ENCODE results near the gene ARL14.

DNA sequence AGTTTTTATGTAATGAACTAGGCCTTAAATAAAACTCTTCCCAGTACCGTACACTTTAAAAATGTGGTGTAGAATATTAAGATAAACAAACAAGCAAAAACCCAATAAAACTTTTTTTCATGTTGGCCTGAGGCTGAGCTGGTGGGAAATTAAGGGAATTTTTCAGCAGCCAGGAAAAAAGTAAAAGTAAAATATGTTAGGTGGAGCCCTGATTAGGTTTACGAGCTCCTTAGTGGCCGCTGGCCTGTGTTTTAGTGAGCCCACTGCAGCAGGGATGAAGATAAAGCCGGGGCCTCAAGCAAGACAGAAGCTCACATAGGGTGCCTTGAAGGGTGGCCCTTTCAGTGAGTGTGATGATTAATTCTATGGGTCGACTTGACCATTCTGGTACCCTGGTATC is 16.1 kb upstream of the ARL14 start:
- TF ChIP-seq EP300 (IDR thresholded peaks at IDR 0.05) = no peak
- TF ChIP-seq, protein P1, sequence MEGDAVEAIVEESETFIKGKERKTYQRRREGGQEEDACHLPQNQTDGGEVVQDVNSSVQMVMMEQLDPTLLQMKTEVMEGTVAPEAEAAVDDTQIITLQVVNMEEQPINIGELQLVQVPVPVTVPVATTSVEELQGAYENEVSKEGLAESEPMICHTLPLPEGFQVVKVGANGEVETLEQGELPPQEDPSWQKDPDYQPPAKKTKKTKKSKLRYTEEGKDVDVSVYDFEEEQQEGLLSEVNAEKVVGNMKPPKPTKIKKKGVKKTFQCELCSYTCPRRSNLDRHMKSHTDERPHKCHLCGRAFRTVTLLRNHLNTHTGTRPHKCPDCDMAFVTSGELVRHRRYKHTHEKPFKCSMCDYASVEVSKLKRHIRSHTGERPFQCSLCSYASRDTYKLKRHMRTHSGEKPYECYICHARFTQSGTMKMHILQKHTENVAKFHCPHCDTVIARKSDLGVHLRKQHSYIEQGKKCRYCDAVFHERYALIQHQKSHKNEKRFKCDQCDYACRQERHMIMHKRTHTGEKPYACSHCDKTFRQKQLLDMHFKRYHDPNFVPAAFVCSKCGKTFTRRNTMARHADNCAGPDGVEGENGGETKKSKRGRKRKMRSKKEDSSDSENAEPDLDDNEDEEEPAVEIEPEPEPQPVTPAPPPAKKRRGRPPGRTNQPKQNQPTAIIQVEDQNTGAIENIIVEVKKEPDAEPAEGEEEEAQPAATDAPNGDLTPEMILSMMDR (IDR thresholded peaks at IDR 0.05) = no peak
- no peak for TF ChIP-seq POLR2A (IDR thresholded peaks at IDR 0.05)
- no peak for TF ChIP-seq POLR2AphosphoS5 (IDR thresholded peaks at IDR 0.05)
